Hematopoietic multipotent progenitor cell treated with erythropoietin and hydrocortisone succinate and interleukin-3 and kit ligand, for 6 days (in vitro differentiated cells): ENCODE data around the gene JAKMIP3.

Experiments
- DNase-seq: peaks from one replicate; pipeline ENCODE4 v3.0.0-alpha.2; 2015

JAKMIP3 gene

DNA sequence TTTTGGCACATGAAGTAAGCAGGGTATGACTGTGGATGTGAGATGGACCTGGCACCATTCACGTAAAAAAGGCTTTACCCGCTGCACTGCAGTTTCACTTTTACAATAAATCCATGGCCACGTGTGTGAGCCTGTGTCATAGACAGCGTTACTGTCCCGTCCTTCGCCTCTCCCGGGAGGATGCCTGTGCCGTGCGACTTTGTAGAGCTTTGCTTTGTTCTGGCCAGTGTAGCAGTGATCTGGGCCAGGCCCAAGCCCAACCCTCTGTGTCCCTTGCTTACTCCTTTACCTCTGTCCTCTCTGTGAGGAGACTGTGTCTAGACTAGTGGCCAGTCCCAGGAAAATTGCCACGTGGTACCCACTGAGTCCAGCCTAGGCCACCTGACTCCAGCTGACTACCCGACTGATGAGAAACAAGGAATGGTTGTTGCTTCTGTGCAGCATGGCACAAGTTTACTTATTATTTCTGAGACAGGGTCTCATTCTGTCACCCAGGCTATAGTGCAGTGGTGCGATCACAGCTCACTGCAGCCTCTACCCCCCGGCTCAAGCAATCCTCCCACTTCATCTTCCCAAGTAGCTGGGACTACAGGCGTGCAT lies 48.1 kb downstream of the JAKMIP3 start:
- no peak for DNase-seq

DNA sequence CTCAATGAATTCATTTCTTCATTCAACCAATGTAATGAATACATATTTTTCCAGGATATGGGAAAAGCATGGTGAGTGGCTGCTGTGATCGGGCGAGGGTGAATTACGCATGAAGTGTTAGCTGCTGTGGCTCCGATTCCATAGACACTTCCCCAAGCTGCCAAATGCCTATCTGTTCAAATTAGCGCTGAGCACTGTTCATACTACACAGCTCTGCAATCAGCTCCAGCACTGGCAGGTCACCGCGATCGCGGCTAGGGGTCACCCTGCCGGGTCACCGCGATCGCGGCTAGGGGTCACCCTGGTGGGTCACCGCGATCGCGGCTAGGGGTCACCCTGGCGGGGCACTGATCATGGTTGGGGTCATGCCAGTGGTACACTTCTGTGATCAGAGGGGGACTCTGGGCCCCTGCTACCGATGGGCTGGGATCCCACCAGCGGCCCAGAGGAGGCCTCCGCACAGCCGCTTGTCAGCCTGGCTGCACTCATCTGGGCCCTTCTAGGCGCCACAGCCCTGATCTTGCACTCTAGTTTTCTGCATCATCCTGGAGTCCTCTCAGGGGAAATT lies 49.3 kb downstream of the JAKMIP3 start:
- DNase-seq = no peak
